SH-SY5Y (cell line): ENCODE measurements around the gene ROPN1L.

ENCODE experiments used
- GATA2 ChIP-seq: IDR thresholded peaks from 2 replicates; pipeline ENCODE4 v1.6.1; 2011; ENCODE audit warnings: mild to moderate bottlenecking, low read depth, low read length
- GATA3 ChIP-seq: IDR thresholded peaks from 2 replicates; pipeline ENCODE4 v1.6.1; 2011; ENCODE audit warnings: low read depth, mild to moderate bottlenecking, low read length, moderate library complexity

ROPN1L gene

DNA sequence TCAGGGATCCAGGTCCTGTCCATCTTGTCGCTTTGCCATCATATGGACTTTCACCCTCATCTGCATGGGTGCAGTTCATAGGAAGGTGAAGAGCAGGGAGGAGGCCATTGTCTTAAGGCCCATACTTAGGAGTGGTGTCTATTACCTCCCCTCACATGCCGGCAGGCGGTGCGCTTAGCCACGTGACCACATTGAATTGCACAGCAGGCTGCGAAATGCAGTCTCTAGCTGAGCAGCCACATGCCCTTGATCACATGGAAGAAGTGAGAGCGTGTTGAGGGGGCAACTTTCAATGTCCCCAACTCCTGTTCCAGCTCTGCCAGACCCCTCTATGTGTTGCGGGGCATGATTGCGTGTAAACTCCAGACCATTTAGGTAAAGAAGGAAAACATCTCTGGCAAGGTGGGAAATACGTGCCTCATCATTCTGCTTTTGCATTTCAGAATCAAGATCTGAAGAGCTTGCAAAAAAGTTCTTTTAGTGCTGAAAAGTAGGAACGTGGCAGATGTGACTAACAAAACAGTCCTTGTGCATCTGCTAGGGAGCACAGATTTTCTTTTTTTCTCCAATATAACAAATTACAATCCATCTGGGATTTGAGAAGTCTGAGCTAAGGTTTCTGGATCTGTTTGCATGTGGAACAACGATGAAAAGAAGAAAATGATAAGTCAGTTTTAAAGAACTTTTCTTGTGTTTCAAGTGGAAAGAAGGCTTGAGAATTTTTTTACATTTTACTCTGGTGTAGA lies 34.4 kb downstream of the ROPN1L start:
- TF ChIP-seq GATA2 (no peak), GATA3 (no peak)

DNA sequence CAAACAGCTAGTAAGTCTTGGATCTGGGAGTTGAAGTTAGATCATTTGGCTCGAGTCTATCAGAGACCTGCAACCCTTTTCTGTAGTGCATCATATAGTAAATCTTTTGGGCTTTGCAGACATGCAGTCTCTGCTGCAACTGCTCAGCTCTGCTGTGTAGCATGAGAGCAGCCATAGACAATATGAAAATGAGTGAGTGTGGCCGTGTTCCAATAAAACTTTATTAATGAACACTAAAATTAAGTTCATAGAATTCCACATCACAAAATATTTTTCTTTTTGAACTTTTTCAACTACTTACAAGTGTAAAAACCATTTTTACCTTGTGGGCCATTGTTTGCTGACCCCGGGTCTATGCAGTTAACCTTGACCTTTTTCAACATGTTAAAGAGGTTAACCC lies 35.2 kb downstream of the ROPN1L start:
- TF ChIP-seq GATA3 (no peak), GATA2 (no peak)

DNA sequence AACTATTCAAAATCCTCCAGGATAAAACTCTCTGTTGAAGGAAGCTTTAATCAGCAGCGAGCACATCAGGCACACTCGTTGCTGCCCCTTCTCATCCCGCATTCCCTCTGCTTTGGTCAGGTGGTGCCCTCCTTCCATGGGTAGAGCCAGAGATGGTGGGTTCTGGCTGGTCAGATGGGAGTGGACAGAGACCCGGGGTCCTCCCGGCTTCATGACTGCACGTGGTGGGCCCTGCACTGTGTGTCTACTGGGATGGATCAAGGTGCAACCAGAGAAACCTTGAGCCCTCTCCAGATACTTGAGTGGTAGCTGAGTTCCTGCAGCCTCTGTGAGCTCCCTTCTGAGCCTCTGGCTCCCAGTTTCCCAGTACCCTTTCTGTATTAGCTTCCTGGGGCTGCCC lies 36.3 kb downstream of the ROPN1L start:
- TF ChIP-seq GATA3, result no peak
- TF ChIP-seq GATA2, result no peak

DNA sequence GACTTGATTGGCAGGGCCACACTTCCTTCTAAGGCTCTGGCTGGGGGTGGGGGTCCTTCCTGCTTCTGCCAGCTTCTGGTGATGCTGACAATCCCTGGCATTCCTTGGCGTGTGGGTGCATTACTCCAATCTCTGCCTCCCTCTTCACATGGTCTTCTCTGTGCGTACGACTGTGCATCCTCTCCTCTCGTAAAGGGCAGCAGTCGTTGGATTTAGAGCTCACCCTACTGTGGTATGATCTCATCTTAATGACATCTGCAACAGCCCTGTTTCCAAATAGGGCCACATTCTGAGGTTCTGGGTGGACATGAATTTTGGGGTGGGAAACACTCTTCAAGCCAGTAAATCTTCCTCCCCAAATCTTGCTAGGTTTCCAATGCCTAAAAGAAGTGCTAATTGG lies 36.8 kb downstream of the ROPN1L start:
- no peak for TF ChIP-seq GATA2

DNA sequence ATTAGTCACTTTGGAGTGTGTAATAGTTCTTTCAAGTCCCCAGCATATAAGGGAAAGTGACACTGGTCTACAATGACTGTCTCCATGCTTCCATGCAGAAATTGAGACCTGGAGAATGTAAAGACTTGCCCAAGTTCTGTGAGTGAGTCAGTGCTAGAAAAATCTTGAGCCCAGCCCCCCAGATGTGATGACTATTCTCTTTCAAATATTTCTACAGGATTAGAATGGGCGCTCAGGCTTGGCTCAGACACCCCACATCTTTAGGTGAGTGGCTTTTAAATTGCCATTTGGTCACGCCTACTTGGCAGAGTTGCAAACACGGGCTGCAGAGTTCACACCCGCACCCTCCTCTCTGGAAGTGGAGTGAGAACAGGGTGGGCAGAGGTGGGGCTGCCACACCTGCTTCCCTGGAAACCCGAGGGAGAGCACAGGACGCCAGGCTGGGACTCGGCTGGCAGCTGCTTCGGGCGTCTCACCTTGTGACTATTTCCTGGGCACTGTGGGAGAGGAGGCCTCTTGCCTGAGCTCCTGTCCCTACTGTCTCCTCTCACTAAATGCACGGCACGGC lies 37.6 kb downstream of the ROPN1L start:
- no peak for TF ChIP-seq GATA3
- TF ChIP-seq GATA2, result no peak

DNA sequence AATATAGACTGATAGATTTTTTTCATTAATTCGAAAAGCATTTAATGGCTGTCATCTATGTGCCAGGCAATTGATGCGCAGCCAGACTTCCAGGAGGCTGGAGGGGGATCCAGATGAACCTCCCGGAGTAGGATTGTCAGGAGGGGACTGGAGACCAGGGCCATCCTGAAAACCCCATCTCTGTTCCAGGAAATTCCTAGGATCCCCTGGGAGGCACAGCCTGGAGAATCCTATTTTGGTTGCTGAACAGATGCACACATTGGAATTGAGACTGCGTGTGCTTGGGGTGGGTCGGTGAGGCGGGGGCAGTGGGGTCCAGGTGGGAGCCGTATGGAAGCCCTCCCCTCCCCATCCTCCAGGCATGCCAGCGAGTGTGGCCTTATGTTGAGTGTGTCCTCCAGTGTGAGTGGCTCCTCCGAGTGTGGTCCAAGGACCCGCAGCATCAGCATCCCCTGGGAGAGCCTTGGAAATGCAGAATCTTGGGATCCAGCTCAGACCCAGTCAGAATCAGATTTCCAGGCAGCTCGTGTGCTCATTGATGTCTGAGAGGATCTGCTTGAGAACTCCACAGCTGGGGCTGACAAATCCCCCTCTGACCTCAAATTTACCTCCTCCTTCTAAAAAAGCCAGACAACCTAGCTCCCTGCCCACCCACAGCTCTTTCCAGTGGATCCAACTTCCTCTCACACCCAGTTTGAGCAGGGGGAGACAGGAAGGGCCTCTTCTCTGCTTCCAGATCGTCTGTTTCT lies 38.7 kb downstream of the ROPN1L start:
- TF ChIP-seq GATA2 (no peak), GATA3 (no peak)

DNA sequence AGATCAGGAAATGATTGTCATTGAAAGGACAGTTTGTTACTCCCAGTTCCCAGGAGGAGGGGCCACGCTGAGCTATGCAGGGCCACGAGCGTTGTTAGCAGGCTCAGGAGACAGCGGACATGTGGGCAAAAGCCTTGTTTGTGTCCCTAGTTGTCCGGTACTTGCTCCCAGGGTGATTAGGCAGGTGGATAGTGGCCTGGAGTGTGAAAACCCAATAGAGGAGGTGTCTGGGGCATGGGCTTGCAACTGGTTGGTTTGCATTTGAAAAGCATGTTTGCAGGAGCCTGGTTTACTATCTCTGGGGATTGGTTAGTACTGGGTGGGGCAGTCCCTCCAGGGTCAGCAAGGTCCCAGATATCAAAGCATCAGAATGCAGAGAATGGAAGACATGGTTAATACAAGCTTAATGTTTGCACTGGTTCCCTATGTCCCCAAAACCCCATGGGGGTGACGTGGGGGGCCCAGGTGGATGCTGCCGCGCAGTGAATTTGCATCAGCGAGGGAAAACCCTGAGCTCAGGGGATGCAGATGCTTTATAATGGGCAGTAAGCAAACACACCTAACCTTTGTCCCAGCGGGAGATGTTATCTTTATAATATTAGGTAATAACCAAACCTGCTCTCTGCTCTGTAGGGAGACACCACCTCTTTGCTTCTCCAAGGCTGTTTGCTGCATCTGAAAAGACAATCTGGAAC lies 39.7 kb downstream of the ROPN1L start:
- TF ChIP-seq GATA2, result no peak
- no peak for TF ChIP-seq GATA3

DNA sequence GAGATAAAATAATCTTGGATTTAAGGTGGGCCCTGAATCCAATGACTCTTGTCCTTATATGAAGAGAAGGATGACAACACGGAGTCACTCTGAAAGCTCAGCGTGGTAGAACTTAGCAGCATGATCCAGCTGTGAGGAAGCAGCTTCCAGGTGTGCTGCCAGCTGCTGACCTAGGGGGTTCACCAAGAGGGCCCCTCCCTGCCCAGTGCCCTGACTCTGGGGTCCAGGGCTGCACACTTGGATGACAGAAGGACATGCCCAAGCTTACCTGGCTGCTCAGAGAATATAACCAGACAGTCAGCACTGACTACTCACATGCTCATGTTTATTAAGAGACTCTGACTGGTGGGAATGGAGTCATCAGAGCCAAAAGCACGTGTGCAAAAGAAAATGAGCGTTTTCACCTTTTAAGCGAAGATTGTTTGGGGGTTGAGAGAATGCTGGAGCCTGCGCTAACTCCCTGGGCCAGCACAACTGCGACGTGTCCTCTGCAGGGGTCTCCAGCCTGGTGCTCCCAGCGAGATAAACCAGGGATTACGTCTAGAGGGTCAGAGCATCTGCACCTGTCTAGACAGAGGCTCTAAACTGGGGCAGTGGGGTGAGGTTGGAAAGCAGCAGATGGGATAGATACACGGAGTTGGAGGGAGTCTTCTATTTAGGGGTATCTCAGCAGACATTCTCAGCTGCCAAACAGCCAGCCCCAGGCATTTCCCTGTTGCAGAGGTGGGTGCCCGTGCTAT lies 41.3 kb downstream of the ROPN1L start:
- TF ChIP-seq GATA3 (no peak), GATA2 (no peak)

DNA sequence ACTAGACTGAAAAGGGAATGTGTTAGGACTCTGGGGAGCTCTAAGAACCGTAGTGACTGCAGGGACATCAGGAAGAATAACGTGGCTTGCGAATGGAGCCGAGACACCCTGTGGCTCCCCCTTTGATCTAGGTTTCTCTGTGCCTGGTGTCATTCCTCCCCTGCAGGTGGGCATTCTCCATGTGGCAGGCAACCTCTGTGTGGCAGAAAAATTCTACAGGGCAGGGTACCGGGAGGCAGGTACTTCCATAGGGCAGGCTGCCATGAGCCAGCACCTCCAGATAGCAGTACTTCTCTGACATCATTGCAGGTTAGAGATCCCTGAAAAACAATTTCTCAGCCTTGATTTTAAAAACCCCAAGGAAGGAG lies 43.1 kb downstream of the ROPN1L start:
- TF ChIP-seq GATA3 (no peak), GATA2 (no peak)

DNA sequence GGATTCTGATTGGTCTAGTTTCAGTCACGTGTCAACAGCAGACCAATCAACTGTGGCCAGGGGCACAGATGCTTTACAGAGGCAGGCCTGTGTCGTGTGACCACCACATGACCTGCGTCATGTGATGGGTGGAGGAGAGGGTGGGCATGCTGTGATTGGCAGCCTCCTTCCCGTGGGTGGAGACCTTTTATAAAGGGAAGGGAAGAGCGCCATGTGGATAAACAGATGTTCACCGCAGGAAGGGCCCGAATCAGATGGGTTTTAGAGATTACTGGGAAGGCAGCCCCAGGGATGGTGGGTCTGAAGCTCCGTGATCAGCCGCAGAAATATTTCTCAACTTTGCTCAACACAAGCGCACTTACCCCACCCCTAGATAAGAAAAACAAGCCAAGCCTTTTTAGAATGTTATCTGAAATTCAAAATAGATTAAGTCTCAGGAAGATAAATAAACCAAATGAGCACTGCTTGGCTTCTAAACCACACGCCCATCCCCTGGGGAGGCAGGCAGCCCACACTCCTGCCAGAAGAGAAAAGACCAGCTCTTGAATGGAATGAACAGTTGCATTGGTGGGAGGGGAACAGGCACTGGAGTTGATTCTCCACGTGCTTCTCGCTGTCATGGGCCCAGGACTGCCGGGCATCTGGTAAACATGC lies 43.6 kb downstream of the ROPN1L start:
- TF ChIP-seq GATA2 (peak; percentile 90), GATA3 (no peak; the same call in 1 of the 2 replicates)

DNA sequence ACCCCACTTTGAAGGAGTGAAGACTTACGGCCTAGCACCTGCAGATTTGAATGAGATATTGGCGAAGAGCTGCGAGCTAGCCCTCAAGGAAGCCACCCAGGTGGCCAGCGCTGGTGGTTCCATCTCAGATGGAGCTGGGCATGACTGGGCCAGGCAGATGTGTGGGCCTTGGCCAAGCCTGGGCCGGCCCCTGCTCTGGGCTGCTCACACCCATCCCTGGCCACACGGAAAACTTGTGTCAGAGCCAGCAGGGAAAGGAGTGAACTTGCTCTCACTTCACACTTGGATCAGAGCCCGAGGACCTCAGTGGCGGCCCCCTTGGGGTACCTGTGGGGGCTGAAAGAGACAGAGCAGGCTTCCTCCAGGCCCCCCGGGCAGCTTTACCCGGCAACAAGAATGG lies 44.2 kb downstream of the ROPN1L start:
- no peak for TF ChIP-seq GATA2
- no peak for TF ChIP-seq GATA3

DNA sequence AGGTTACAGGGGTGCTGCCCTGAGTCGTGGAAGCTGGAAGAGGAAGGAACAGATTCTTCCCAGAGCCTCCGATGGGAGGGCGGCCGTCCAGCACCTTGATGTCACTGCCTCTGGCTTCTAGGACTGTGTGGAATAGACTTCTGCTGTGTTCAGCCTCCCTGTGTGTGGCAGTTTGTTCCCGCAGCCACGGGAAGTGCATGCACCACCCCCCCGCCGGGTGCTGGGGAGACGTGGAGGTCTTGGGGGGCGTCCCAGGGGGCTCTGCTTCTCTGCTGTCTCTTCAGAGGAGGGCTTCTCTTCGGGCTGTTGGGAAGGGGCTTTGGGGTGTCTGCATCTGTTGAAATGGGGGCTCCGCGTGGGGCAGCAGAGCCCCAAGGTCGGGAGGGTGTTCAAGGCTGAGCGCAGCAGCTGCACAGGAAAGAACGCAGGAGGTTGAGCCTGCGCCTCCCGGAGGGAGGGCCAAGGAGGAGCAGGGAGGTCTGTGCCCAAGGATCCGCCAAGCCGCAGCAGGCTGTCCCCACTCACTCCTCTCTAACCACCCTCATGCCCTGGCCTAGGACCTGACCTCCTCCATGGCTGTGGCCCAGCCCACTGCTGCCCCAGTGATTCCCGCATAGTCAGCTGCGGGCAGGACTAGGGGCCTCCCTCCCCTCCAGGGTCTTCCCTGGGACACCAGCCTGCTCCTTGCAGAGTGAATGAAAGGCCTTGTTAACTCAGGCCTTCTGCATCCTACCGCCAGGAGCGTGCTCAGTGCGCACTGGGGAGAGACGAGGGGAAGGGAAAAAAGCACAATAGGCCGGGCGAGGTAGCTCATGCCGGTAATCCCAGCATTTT lies 45.0 kb downstream of the ROPN1L start:
- TF ChIP-seq GATA3, result no peak
- TF ChIP-seq GATA2, result no peak

DNA sequence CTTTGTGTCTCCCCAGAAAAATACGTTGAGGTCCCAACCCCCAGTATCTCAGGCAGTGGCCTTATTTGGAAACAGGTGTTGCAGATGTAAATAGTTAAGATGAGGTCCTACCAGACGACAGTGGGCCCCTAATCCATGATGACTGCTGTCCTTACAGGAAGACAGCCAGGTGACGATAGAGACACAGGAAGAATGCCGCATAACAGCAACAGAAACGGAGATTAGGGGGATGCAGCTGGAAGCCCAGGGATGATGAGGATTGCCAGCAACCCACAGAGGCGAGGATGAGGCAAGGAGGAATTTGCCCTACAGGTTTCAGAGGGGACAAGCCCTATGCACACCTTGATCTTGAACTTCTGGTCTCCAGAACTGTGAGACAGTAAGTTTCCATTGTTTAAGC lies 46.5 kb downstream of the ROPN1L start:
- TF ChIP-seq GATA2 (no peak), GATA3 (no peak)
